EL (cell line): ENCODE data around the gene KCNA4.
"Not testable (repeated sequence)": the region's sequence is repeated elsewhere in the genome, so short reads cannot be mapped to it uniquely, and the experiment has no call there.

ENCODE experiments used
- DNase-seq: peaks from one replicate; pipeline ENCODE4 v3.0.0-alpha.2; 2016

The KCNA4 gene

GRCh38 chr11:30016588-30017363 is at the start of gene KCNA4:
Gene KCNA4 (minus strand): TSS chr11:30017030. CDS start chr11:30012678, 4,352 bp downstream.
- no peak for DNase-seq

DNA sequence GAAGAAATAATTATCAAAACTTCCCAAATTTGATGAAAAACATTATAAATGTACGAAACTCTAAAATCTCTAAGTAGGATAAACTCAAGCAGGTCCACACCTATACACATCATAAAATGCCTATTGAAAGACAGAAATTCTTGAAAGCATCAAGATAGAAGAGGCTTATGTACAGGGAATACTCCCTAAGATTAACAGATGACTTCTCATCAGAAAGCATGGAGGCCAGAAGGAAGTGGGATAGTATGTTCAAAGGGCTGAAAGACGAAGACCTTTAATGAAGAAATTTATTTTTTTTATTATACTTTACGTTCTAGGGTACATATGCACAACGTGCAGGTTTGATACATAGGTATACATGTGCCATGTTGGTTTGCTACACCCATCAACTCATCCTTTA is 45.3 kb upstream of the KCNA4 start:
- DNase-seq = no peak

- no peak for DNase-seq
Observed at GRCh38 chr11:30059172-30059815, 42.5 kb upstream of the KCNA4 start.

DNA sequence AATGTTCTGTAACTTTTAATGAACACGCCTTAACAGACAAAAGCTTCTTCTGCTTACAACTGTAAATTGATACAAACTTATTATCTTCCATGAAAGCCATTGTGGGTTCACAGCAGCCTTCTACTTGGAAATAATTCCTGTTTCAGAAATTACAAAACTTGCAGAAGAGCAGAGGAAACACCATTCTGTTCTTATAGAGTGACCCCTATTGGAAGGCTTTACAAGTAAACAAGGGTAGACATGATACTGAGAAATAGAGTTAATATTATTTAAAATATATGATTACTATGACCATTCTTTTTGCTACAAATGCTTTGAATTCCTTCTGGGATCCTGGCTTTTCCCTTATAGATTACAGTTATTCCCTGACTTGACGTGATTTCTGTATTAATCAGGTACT is 32.4 kb upstream of the KCNA4 start:
- no peak for DNase-seq

- no peak for DNase-seq
Observed at GRCh38 chr11:30046578-30046945, 29.7 kb upstream of the KCNA4 start.

- no peak for DNase-seq
Observed at GRCh38 chr11:30045921-30046577, 29.2 kb upstream of the KCNA4 start.

DNA sequence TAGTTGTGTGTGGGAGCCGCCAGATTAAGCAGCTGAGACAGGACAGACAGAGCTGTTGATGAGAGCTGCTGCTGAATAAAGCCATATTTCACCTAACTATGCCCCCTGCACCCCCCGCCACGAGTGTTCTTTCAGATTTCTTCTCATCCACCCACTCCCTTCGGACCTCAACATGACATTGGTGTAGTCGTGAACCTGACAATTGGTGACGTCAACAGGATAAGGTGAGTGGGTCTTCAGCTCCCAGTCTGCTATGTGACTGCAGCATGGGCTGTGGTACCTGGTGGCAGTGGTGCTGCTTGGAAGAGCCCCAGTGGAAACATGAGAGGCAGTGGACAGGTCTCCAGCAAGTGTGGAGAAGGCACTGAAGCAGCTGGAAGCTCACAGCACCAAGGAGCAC is 28.3 kb upstream of the KCNA4 start:
- DNase-seq = no peak

DNA sequence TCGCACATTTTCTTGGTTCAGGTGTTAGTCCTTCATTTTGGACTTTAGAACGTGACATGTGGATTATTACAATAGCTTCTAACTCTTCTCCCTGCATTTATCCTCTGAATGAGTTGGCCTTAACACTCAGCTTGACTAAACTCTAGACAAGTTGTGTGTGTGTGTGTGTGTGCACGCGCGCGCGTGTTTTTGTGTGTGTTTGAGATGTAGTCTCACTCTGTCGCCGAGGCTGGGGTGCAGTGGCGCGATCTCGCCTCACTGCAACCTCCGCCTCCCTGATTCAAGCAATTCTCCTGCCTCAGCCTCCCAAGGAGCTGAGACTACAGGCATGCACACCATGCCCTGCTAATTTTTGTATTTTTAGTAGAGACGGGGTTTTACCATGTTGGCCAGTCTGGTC is 24.3 kb upstream of the KCNA4 start:
- DNase-seq = no peak

DNA sequence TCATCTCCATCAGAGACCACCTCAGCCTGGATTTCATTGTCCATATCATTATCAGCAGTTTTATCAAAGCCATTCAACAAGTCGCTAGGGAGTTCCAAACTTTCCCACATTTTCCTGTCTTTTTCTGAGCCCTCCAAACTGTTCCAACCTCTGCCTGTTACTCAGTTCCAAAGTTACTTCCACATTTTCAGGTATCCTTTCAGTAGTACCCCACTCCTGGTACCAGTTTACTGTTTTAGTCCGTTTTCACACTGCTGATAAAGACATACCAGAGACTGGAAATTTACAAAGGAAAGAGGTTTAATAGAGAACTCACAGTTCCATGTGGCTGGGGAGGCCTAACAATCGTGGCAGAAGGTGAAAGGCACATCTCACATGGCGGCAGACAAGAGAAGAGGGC is 17.9 kb upstream of the KCNA4 start:
- not testable (repeated sequence) for DNase-seq

GRCh38 chr11:30034166-30034565 is 17.3 kb upstream of the KCNA4 start:
- DNase-seq = not testable (repeated sequence)

DNA sequence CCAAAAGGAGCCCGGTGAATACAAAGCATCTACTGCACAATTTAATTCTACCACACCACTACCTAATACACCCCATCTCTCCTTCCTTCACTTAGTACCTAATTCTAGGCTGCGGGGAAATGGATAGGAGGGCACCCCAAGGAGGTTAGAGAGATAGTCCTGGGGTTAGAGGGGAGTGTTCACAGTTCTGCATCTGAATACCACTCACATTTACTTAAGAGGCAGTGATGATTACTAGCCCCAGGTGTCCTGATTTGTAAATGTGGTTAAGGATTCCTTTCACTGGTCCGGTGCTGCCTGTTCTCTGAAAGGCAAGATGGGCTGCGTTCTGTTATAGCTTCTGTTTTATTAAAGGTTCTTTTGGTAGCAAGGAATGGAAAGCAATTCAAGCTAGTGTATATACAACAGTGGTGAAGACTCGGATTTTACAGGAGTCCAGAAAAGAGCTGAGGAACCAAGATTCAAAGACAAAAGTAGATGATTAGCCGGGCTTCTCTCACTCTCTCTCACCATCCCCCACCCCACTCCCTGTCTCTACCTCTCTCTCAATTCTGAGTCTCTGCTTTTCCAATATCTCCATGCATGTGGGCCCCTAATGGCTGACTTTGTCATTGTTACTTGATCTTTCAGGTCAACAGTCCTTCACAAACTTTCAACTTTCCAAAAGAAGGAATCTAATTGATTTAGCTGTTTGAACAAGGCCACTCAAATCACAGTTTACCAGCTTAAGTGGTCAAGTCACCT is 8.7 kb upstream of the KCNA4 start:
- DNase-seq = no peak

- DNase-seq = no peak
Observed at GRCh38 chr11:30023074-30023473, 6.2 kb upstream of the KCNA4 start.

GRCh38 chr11:30019481-30019880 is 2.7 kb upstream of the KCNA4 start:
- DNase-seq = no peak

DNA sequence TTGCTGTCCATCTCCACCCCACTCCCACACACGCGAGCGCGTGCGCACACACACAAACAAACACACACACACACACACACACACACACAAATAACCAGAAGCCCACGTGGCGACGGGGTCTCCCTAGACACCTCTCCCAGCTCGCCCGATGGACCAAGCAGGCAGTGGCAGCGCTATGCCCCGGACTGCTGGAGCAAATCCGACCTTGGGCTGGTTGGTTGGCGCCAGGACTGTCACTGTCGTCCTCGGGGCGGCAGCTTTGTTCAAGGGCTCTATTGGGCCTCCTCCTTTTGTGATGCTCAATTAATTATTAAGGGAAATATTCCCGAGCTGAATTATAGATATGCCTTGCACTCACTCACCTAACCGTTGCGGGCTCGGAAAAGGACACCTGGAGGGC is 1.7 kb upstream of the KCNA4 start:
- no peak for DNase-seq

GRCh38 chr11:30017445-30017895 is 640 bp upstream of the KCNA4 start:
- DNase-seq = no peak

GRCh38 chr11:30015725-30016412 is 961 bp downstream of the KCNA4 start:
- DNase-seq = no peak

DNA sequence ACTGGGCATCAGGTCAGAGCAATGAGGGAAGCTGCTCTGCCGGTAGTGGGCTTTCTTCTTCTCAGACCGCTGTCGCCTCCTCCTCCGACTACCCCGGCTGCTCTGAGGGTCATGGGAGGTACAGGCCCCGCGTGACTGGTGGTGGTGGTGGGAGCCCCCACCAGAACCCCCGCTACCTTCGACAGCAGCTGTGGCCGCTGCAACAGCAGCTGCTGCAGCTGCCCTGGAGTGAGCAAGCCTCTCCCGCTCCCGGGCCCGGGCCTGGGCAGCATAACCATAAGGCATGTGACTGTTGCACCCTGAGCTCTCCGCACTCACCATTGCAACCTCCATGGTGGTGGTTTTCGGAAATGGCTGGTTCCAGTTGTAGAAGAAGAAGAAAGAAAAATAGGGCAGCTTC is 4.5 kb downstream of the KCNA4 start:
- DNase-seq = no peak

DNA sequence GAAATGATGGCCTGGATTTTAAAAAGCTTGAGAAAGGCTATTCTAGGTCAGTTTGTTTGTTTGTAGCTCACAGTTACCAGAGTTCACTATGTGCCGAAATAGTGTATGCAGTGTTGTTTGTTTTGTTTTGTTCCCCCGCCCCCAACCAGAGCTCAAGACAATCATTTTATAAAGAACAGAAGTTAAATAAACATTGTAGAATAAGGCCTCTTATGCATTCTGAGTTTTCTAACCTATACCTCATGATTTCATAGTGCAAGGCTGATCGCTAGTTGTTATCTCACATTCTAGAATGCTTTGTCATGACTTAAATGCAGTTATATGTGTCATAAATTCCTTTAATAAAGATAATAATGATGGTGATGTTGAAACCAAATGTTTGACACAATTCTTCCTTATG is 7.8 kb downstream of the KCNA4 start:
- no peak for DNase-seq

DNA sequence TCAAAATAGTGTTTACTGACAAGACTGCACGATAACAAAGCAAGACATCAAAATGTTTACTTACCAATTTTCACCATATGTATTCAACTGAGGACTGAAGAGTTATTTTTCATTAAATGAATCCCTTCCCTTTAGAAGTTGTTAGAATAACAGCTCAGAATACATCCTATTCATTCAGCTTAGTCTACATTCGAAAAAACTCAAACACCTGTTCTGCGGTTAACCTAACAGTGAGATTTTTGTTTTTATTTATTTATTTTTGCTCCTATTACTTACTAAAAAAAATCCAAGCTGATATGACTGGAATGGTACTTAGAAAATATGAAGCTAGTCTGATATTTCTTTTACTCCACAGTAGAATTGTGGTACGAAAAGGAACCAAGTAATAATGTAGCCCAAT is 10.0 kb downstream of the KCNA4 start:
- no peak for DNase-seq

DNA sequence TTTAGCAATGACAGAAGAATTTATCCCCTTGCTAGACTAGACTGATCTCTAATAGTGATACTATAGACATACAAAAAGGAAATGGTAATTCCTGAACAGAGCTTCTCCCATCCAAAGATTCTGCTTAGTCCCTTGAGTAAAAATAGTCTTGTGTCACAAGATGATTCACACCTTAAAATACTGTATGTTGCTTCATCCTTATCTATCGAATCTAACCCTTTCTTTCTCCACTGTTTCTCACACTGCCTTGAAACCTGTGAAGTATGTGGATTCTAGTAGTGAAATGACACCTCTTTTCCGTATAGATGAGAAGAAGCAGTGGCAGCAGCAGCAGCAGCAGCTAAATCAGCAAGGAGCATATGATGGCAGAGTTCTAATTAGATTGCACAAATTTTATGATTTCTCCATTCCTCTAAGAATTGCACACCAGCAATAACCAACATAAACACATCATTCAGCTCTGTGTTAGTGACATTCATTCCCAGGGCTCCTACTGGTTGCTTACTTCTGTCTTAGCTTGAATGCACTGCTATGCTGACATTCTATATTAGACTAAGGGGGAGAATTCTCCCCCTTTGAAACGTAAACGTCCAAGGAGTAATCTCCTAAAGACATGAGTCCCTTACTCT is 14.6 kb downstream of the KCNA4 start:
- no peak for DNase-seq

DNA sequence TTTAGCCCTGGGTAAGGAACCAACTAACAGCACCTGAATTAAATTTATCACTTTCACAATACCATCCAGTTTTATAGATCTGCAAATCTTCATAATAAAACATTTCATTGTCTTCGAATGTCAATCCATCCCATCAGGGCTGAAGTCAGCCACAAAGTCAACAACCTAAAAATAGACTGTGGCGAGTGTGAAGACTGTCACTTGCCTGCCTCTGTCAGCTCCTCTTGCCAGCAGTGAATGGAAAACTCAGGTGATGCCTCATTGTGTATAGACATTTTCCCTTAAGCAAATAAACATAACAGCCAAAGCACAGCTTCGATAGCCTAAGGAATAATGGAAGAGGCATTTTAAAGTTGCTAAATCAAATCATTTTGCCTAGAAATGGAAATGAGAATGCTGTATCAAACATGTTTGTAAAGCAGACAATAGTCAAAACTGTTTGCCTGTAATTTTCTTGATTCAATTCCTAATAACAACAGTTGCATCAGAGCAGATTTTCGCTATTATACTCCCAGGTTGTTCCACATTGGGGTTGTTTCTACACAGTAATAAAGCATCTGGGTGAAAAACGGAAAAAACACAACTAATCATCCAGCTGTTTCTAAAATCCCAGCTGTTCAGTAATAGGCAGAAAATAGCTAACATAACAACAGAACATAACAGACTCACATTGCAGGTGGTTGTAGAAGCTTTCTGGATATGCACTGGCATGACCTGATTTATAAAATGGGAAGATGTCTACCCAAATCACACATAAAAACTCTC is 15.7 kb downstream of the KCNA4 start:
- DNase-seq = no peak

- DNase-seq = no peak
Observed at GRCh38 chr11:29996016-29996415, 20.8 kb downstream of the KCNA4 start.
